ENCODE measurements around the gene HOXA4. TPM values are rescaled to one million over a fixed set of nuclear protein-coding genes. Genes with fewer than 3 reads are reported as not detected.

HOXA4 gene
- total RNA-seq, 3 donors from 2014 or later = 0.80 to 2.8 (median 2.0) TPM

GRCh38 chr7:27080844-27081436 lies 49.6 kb downstream of the HOXA4 start:
- Histone ChIP-seq H3K27me3 (no peaks in the 10 kb centered on the region), H3K9me3 (no peaks in the 10 kb centered on the region), H3K27ac (no peak overlapping the region), H3K4me1 (no peaks in the 10 kb centered on the region), H3K36me3 (no peaks in the 10 kb centered on the region), H3K4me3 (no peak overlapping the region)
- TF ChIP-seq POLR2A (IDR thresholded peaks at IDR 0.05) (no peak), POLR2AphosphoS5 (IDR thresholded peaks at IDR 0.05) (no peak), CTCF (IDR thresholded peaks at IDR 0.05) (no peak)
- intact Hi-C loops (cut with DNase I; ENCODE audit: low total_unique reads) = no loop called here
- DNase-seq (ENCODE audit: low spot score in 2 of 2) = no peak

GRCh38 chr7:27079234-27079975 lies 51.2 kb downstream of the HOXA4 start:
- Histone ChIP-seq H3K36me3 (no peaks in the 10 kb centered on the region), H3K4me1 (no peaks in the 10 kb centered on the region), H3K4me3 (no peak overlapping the region), H3K27me3 (no peaks in the 10 kb centered on the region), H3K9me3 (no peaks in the 10 kb centered on the region), H3K27ac (no peak overlapping the region)
- no peak for TF ChIP-seq POLR2A (IDR thresholded peaks at IDR 0.05)
- no peak for TF ChIP-seq CTCF (IDR thresholded peaks at IDR 0.05)
- TF ChIP-seq POLR2AphosphoS5 (IDR thresholded peaks at IDR 0.05) = no peak
- intact Hi-C loops (cut with DNase I; ENCODE audit: low total_unique reads) = no loop called here
- DNase-seq (ENCODE audit: low spot score in 2 of 2) = no peak

- TF ChIP-seq CTCF (IDR thresholded peaks at IDR 0.05) = no peak
- no peak for TF ChIP-seq POLR2AphosphoS5 (IDR thresholded peaks at IDR 0.05)
- TF ChIP-seq POLR2A (IDR thresholded peaks at IDR 0.05) = no peak
- H3K27me3 ChIP-seq = no peaks in the 10 kb centered on the region
- DNase-seq (ENCODE audit: low spot score in 2 of 2) = no peak
- H3K9me3 ChIP-seq = no peaks in the 10 kb centered on the region
- no peaks in the 10 kb centered on the region for H3K36me3 ChIP-seq
- H3K4me1 ChIP-seq = no peaks in the 10 kb centered on the region
- intact Hi-C loops (cut with DNase I; ENCODE audit: low total_unique reads) = no loop called here
- H3K4me3 ChIP-seq = no peak overlapping the region
- no peak overlapping the region for H3K27ac ChIP-seq
Measured at GRCh38 chr7:27078616-27079233, 51.8 kb downstream of the HOXA4 start.

Other genes with a start within 250 kb of the HOXA4 start
- under 1 TPM; 0.33 to 0.80 (median 0.44) TPM for gene HOXA1, start 34.8 kb downstream of the HOXA4 start, total RNA-seq
- 1 to 10 TPM in 2 of 3 donors, under 1 TPM in 1; 0.80 to 5.4 (median 1.3) TPM for gene HOXA2, start 28.1 kb downstream of the HOXA4 start, total RNA-seq
- 10 to 100 TPM; 11.5 to 48.7 (median 22.6) TPM for gene HOXA5, start 12.9 kb upstream of the HOXA4 start, total RNA-seq
- 10 to 100 TPM in 1 of 3 donors, 1 to 10 TPM in 2; 7.9 to 16.0 (median 9.0) TPM for gene HOXA6, start 17.0 kb upstream of the HOXA4 start, total RNA-seq
- gene HOXA3, start 21.8 kb upstream of the HOXA4 start, total RNA-seq = 1 to 10 TPM; 4.5 to 6.4 (median 4.6) TPM
- 1 to 10 TPM; 4.6 to 8.8 (median 6.2) TPM for gene HOXA7, start 25.9 kb upstream of the HOXA4 start, total RNA-seq
- gene HOXA9, start 34.8 kb upstream of the HOXA4 start, total RNA-seq = 10 to 100 TPM in 1 of 3 donors, 1 to 10 TPM in 2; 7.5 to 18.4 (median 9.0) TPM
- 10 to 100 TPM in 1 of 3 donors, 1 to 10 TPM in 2; 2.3 to 21.1 (median 5.2) TPM for gene HOXA10, start 43.6 kb upstream of the HOXA4 start, total RNA-seq
- 1 to 10 TPM in 1 of 3 donors, not detected in 2; 1.9 TPM for gene HOXA11, start 54.5 kb upstream of the HOXA4 start, total RNA-seq
- gene HOXA13, start 69.3 kb upstream of the HOXA4 start, total RNA-seq = under 1 TPM in 2 of 3 donors, not detected in 1; 0.16 to 0.33 TPM
- not detected for gene EVX1, start 112.0 kb upstream of the HOXA4 start, total RNA-seq